Neural progenitor cell (in vitro differentiated cells): ENCODE data around the gene PRR14L. TPM values are rescaled to one million over a fixed set of nuclear protein-coding genes. Genes with fewer than 3 reads are reported as not detected.

Source experiments
- DNase-seq: peaks from one replicate; pipeline ENCODE4 v3.0.0-alpha.2; 2016; ENCODE audit warnings: low spot score
- H2AFZ ChIP-seq: fragments of 200-600 bp; sonication (generic); replicated peaks from 2 replicates; pipeline ENCODE4 v1.6.1; 2016; ENCODE audit warnings: antibody characterized with exemption
- H3F3A ChIP-seq: fragments of 200-600 bp; sonication (generic); 2 replicates; pipeline ENCODE4 v1.6.1; 2016; ENCODE audit warnings: antibody characterized with exemption, low read depth
- H3K27ac ChIP-seq: fragments of 200-600 bp; sonication (generic); 2 replicates; pipeline ENCODE4 v1.5.1; 2016; ENCODE audit warnings: mild to moderate bottlenecking
- H3K27me3 ChIP-seq: fragments of 200-600 bp; sonication (generic); 2 replicates; pipeline ENCODE4 v1.6.1; 2016; ENCODE audit warnings: mild to moderate bottlenecking, moderate library complexity
- H3K36me3 ChIP-seq: fragments of 200-600 bp; sonication (generic); 2 replicates; pipeline ENCODE4 v1.5.1; 2016
- H3K4me1 ChIP-seq: fragments of 200-600 bp; sonication (generic); 2 replicates; pipeline ENCODE4 v1.6.1; 2016; ENCODE audit warnings: mixed run types
- H3K4me2 ChIP-seq: fragments of 200-600 bp; sonication (generic); 2 replicates; pipeline ENCODE4 v1.6.1; 2016
- H3K4me3 ChIP-seq: fragments of 200-600 bp; sonication (generic); 2 replicates; pipeline ENCODE4 v1.5.1; 2016
- H3K79me2 ChIP-seq: fragments of 200-600 bp; sonication (generic); 2 replicates; pipeline ENCODE4 v1.6.1; 2016; ENCODE audit warnings: low read depth
- H3K9ac ChIP-seq: fragments of 200-600 bp; sonication (generic); 2 replicates; pipeline ENCODE4 v1.6.1; 2016
- H3K9me3 ChIP-seq: fragments of 200-600 bp; sonication (generic); 2 replicates; pipeline ENCODE4 v1.5.1; 2016; ENCODE audit warnings: low read depth
- H4K20me1 ChIP-seq: fragments of 200-600 bp; sonication (generic); 2 replicates; pipeline ENCODE4 v1.6.1; 2016; ENCODE audit warnings: low read depth
- H3K27ac Mint-ChIP-seq: 3 replicates; pipeline ENCODE4 v1.8.0; 2021; ENCODE audit warnings: mixed read lengths
- H3K27me3 Mint-ChIP-seq: 2 replicates; pipeline ENCODE4 v1.8.0; 2022; ENCODE audit warnings: low read depth, mild to moderate bottlenecking, inconsistent platforms, moderate library complexity, mixed read lengths; ENCODE audit not compliant: insufficient read depth
- H3K36me3 Mint-ChIP-seq: 3 replicates; pipeline ENCODE4 v1.8.0; 2021; ENCODE audit warnings: mixed read lengths
- H3K4me1 Mint-ChIP-seq: 3 replicates; pipeline ENCODE4 v1.8.0; 2021; ENCODE audit warnings: mixed read lengths
- H3K4me3 Mint-ChIP-seq: 3 replicates; pipeline ENCODE4 v1.8.0; 2021; ENCODE audit warnings: mild to moderate bottlenecking, moderate library complexity, mixed read lengths
- H3K9me3 Mint-ChIP-seq: 3 replicates; pipeline ENCODE4 v1.8.0; 2020; ENCODE audit warnings: mixed read lengths
- CTCF ChIP-seq: fragments of 200-600 bp; sonication (generic); IDR thresholded peaks from 2 replicates; pipeline ENCODE4 v1.5.1; 2017; ENCODE audit warnings: antibody characterized with exemption, mild to moderate bottlenecking
- EZH2 ChIP-seq: fragments of 200-600 bp; sonication (generic); IDR thresholded peaks from 2 replicates; pipeline ENCODE4 v1.6.1; 2017; ENCODE audit warnings: antibody characterized with exemption, mild to moderate bottlenecking, moderate library complexity
- EZH2phosphoT487 ChIP-seq: fragments of 200-600 bp; sonication (generic); IDR thresholded peaks from 2 replicates; pipeline ENCODE4 v1.6.1; 2017; ENCODE audit warnings: antibody characterized with exemption
- small RNA-seq: library from RNA; depleted of rRNA; stranded (forward); fragments of <200 nt; gene quantifications from one replicate; pipeline ENCODE3, GENCODE V24; 2015
- total RNA-seq: library from RNA; depleted of rRNA; stranded (reverse); fragments of >200 nt; gene quantifications from 2 replicates; pipeline ENCODE4 v1.2.3, GENCODE V29; 2015; ENCODE audit warnings: low replicate concordance

Gene PRR14L
- total RNA-seq, 1 donor from 2014 or later = 74.2 TPM

GRCh38 chr22:31631436-31631835 is 118.5 kb downstream of the PRR14L start:
- no peak for DNase-seq
- Histone ChIP-seq H3F3A (peaks cover 15% of the 10 kb centered on the region), H3K4me2 (peak overlapping the region; percentile 97), H3K4me1 (peaks cover 9% of the 10 kb centered on the region), H3K27ac (no peak overlapping the region), H4K20me1 (peaks cover 82% of the 10 kb centered on the region), H2AFZ (no peak overlapping the region), H3K4me3 (peak overlapping the region; percentile 80), H3K36me3 (no peaks in the 10 kb centered on the region), H3K9ac (no peak overlapping the region), H3K9me3 (no peaks in the 10 kb centered on the region), H3K79me2 (peaks cover 50% of the 10 kb centered on the region), H3K27me3 (no peaks in the 10 kb centered on the region)
- Mint-ChIP-seq H3K27ac (no peak overlapping the region), H3K9me3 (no peaks in the 10 kb centered on the region), H3K4me3 (peak overlapping the region; percentile 82), H3K27me3 (no peaks in the 10 kb centered on the region), H3K4me1 (peaks cover 19% of the 10 kb centered on the region), H3K36me3 (no peaks in the 10 kb centered on the region)
- no peak for TF ChIP-seq CTCF
- no peak for TF ChIP-seq EZH2
- TF ChIP-seq EZH2phosphoT487 = no peak

Small RNA genes lying within 50 kb of the gene (small RNA-seq; reads per million reads assigned to genes)
- gene RN7SL20P = not detected

Other genes with a start within 250 kb of the PRR14L start
- 18.1 and 41.2 TPM in 2 replicates for gene PISD, start 87.9 kb downstream of the PRR14L start, total RNA-seq
- 18.3 and 37.1 TPM in 2 replicates for gene DEPDC5, start 3.9 kb upstream of the PRR14L start, total RNA-seq
- gene YWHAH, start 194.4 kb upstream of the PRR14L start, total RNA-seq = 154 and 158 TPM in 2 replicates